Measurements from ENCODE around the gene TEAD2. TPM values are rescaled to one million over a fixed set of nuclear protein-coding genes. Genes with fewer than 3 reads are reported as not detected.

Gene TEAD2
- total and polyA plus RNA-seq, 10 of the 15 experiments (the other 5 are each of a cell fraction or from before 2014, with no cell fraction given), result 0.04 to 0.26 (median 0.11) TPM; not detected in 3

DNA sequence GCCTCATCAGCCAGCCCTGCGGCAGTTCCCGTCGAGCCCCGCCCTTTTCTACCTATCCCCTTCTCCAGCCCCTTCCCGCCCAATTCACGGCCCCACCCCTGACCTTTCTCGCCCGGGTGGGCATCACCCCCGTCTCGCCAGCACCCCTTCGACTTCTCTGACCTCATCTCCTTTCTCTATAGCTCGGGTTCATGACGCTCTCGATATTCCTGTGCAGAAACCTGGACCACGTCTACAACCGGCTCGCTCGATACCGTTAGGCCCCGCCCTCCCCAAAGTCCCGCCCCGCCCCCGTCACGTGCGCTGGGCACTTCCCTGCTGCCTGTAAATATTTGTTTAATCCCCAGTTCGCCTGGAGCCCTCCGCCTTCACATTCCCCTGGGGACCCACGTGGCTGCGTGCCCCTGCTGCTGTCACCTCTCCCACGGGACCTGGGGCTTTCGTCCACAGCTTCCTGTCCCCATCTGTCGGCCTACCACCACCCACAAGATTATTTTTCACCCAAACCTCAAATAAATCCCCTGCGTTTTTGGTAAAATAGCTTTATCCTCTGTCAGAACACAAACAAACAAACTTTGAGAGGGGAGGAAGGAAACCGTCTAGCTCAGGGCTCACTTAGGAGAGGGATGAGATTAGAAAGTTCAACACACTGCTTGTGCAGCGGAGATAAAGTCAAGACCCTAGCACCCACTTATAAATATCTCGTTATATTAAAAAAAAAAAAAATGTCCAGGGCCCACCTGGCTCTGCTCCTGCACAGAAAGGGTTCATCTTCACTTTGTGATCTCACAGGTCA lies 21.9 kb downstream of the TEAD2 start (continued):
- 0 out of 2 replicates have a peak, but pooled peaks have one; percentile 50 for TF ChIP-seq STAT3 (IDR thresholded peaks at IDR 0.05; ENCODE audit: low read depth, low read length)
- TF ChIP-seq, protein P1, sequence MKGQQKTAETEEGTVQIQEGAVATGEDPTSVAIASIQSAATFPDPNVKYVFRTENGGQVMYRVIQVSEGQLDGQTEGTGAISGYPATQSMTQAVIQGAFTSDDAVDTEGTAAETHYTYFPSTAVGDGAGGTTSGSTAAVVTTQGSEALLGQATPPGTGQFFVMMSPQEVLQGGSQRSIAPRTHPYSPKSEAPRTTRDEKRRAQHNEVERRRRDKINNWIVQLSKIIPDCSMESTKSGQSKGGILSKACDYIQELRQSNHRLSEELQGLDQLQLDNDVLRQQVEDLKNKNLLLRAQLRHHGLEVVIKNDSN (IDR thresholded peaks at IDR 0.05; ENCODE audit: borderline replicate concordance, extremely low read length, insufficient read depth, low read depth, low read length), result peak; percentile 83
- no peak for TF ChIP-seq NRF1 (conservative IDR thresholded peaks at IDR 0.05; ENCODE audit: low read depth, low read length)
- peak; percentile 82 for TF ChIP-seq EED (IDR thresholded peaks at IDR 0.05; ENCODE audit: low read depth)
- no peak for TF ChIP-seq RAD21 (IDR thresholded peaks at IDR 0.05; ENCODE audit: insufficient read depth, low read depth, low read length)
- TF ChIP-seq NFXL1 (IDR thresholded peaks at IDR 0.05; ENCODE audit: borderline replicate concordance), result no peak
- no peak for TF ChIP-seq SUZ12 (IDR thresholded peaks at IDR 0.05; ENCODE audit: unreplicated experiment)
- 0 out of 4 replicates have a peak, but pooled peaks of 1 of the 2 experiments have one; percentile 56 for TF ChIP-seq ETV6 (conservative IDR thresholded peaks at IDR 0.05 in 1 of 2, IDR thresholded peaks at IDR 0.05 in 1 of 2; ENCODE audit: borderline replicate concordance in 1 of 2, low read depth in 1 of 2)
- no peak for TF ChIP-seq CBX5 (IDR thresholded peaks at IDR 0.05; ENCODE audit: low read depth)
- TF ChIP-seq IKZF1 (conservative IDR thresholded peaks at IDR 0.05), result peak; percentile 94
- TF ChIP-seq GATAD2B (conservative IDR thresholded peaks at IDR 0.05; ENCODE audit: low read depth), result peak; percentile 47; the same call in 1 of the 2 replicates
- TF ChIP-seq IKZF2 (IDR thresholded peaks at IDR 0.05), result peak; percentile 95 to 97
- 0 out of 2 replicates have a peak, but pooled peaks have one; percentile 5 for TF ChIP-seq SREBF1 (IDR thresholded peaks at IDR 0.05; ENCODE audit: low read length)
- peak; percentile 92 for TF ChIP-seq MTA2 (IDR thresholded peaks at IDR 0.05; ENCODE audit: low read depth)
- TF ChIP-seq EP300 (IDR thresholded peaks at IDR 0.05; ENCODE audit: borderline replicate concordance in 1 of 2, control insufficient read depth in 1 of 2, low read depth in 2 of 2, low read length in 2 of 2), result peak; percentile 92 to 96; a peak in 3 of 4 replicates
- TF ChIP-seq POU2F2 (IDR thresholded peaks at IDR 0.05; ENCODE audit: borderline replicate concordance, low read depth, low read length), result peak; percentile 88; the same call in 2 of the 3 replicates
- TF ChIP-seq KDM1A (IDR thresholded peaks at IDR 0.05; ENCODE audit: borderline replicate concordance), result no peak
- TF ChIP-seq, protein P2, sequence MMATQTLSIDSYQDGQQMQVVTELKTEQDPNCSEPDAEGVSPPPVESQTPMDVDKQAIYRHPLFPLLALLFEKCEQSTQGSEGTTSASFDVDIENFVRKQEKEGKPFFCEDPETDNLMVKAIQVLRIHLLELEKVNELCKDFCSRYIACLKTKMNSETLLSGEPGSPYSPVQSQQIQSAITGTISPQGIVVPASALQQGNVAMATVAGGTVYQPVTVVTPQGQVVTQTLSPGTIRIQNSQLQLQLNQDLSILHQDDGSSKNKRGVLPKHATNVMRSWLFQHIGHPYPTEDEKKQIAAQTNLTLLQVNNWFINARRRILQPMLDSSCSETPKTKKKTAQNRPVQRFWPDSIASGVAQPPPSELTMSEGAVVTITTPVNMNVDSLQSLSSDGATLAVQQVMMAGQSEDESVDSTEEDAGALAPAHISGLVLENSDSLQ (IDR thresholded peaks at IDR 0.05), result peak; percentile 62
- TF ChIP-seq GABPA (IDR thresholded peaks at IDR 0.05; ENCODE audit: low read depth), result no peak
- peak; percentile 64 for TF ChIP-seq CREB1 (IDR thresholded peaks at IDR 0.05; ENCODE audit: low read depth)
- TF ChIP-seq, protein P3, sequence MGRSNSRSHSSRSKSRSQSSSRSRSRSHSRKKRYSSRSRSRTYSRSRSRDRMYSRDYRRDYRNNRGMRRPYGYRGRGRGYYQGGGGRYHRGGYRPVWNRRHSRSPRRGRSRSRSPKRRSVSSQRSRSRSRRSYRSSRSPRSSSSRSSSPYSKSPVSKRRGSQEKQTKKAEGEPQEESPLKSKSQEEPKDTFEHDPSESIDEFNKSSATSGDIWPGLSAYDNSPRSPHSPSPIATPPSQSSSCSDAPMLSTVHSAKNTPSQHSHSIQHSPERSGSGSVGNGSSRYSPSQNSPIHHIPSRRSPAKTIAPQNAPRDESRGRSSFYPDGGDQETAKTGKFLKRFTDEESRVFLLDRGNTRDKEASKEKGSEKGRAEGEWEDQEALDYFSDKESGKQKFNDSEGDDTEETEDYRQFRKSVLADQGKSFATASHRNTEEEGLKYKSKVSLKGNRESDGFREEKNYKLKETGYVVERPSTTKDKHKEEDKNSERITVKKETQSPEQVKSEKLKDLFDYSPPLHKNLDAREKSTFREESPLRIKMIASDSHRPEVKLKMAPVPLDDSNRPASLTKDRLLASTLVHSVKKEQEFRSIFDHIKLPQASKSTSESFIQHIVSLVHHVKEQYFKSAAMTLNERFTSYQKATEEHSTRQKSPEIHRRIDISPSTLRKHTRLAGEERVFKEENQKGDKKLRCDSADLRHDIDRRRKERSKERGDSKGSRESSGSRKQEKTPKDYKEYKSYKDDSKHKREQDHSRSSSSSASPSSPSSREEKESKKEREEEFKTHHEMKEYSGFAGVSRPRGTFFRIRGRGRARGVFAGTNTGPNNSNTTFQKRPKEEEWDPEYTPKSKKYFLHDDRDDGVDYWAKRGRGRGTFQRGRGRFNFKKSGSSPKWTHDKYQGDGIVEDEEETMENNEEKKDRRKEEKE (IDR thresholded peaks at IDR 0.05), result no peak
- TF ChIP-seq RAD51 (IDR thresholded peaks at IDR 0.05), result peak; percentile 96
- no peak for TF ChIP-seq POLR2A (IDR thresholded peaks at IDR 0.05; ENCODE audit: low read depth, low read length)
- peak; percentile 91 for TF ChIP-seq RELA (IDR thresholded peaks at IDR 0.05; ENCODE audit: borderline replicate concordance, partially characterized antibody)
- TF ChIP-seq POLR2AphosphoS5 (IDR thresholded peaks at IDR 0.05; ENCODE audit: low read length), result peak; percentile 46; the same call in 1 of the 2 replicates
